NCI-H1105 treated with DMSO at 0.1 percent for 48 hours (cell line): ENCODE data around the gene HMOX2.

ENCODE experiments used
- DNase-seq: peaks from one replicate; lab custom pipeline; 2025; lab: John Stamatoyannopoulos, UW

Gene HMOX2

DNA sequence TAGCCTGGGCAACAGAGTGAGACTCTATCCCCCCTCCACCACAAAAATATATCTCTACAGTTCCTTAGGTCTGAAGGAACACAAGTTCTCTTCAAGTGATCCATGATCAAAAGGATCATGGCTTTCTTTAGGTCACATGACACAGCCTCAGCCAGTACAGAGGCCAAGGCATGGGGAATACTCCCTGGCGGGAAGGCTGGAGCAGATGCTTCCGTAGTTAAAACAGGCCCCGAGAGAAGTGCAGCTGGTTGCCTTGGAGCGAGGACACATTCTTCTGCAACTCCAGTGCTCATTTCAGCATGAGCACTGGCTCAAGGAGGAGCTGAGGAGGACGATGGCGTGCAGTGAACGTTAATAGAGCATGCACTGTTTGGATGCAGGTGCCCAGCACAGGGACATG lies 48.9 kb downstream of the HMOX2 start:
- DNase-seq = no peak

DNA sequence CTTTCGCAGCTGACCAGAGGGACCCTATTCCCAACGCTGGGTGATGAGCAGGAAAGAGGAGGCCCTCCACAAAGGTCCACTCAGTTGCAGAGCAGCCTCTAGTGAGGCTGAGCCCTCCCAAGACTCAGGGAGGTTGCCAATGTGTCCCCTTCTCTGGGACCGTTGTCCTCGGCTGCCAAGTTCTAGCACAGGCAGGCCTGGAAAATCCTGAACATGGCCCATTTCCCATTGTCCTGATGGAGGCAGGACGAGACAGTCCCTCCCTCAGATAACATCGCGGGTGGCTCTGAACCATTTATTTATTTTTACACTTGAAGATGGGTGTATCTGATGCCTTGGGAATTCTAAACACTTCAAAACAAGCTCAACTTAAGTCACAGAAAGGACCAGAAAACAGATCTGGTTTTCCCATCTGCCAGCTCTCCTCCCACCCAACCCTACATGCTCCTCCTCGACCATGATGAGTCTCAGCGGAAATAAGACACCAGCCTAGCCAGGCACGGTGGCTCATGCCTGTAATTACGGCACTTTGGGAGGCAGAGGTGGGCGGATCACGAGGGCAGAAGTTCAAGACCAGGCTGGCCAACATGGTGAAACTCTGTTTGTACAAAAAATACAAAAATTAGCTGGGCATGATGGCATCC lies 49.6 kb downstream of the HMOX2 start:
- no peak for DNase-seq

DNA sequence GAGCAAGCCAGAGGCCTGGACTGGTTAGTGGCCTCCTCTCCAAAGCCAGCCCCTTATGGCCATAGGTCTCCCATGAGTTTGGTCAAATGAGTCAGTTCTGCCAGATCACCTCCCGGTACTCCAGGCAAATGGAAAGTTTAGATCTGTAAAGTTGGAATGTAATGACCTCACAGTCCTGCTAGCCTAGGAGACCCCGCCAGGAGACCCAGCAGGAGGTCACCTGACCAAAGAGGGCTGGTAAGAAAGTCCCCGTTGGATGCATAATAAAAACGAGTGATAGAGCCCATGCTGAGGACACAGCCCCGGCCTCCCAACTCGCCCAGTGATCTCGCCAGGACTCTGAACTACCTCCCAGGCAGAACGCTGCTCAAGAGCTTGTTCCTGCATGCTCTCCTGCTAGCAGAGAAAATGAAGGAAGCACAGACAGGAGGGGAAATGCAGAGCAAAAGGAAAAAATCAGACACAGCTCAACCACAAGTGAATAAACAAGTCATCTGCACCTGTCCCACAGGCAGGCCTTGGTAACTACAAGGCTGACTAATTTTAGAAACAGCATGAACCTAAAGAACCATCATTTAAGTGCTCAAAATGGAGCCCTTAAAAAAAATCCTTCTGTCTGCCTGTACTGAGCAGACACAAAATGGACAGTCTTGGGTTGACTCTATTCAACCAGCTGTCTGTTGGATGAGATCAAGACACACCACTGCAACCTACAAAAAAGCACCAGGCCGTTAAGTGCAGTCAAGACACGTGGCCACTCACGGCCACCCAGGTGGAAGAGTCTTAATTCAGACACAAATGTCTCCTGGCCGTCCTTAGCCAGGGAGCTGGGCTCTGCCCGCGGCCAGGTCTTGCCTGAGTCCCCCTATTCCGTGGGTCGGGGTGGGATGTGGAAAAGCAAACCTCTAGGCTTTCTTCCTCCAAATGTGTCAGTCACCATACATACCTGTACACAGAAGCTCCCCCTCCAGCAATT lies 53.2 kb downstream of the HMOX2 start:
- no peak for DNase-seq

DNA sequence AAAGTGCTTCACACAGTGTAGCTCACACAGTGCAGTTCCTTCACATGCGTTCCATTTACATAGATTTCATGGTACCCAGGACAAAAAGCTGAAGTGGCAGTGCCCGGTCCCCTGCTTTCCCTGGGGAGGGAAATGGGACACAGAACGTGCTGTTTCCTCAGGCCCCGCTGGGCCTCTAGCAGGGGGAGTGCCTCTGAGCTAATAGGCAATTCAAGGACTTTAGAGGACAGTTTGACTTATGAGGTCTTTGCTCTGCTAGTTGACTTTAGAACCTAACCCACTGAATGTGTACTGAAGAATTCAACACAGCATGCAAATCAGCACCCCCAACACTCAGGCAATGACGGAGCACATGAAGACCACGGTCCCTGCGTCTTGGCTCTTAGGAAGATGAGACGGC lies 55.6 kb downstream of the HMOX2 start:
- DNase-seq = no peak

DNA sequence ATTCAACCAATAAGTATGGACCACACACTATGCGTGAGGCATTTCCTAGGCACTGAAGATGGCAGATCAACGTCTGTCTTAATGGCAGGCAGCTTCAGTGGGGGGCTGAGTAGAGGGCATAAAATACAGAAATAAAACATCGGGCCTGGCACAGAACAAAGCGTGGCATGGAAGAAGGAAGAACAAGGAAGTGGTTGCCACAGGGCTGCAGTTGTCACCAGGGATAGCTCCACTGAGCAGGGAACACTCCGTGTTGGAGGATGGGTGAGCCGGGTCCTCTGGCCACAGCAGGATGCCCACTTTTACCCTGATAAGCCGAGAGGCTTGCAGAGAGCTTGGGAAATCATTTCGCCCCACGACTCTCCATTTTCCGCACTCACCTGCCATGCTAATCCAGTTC lies 56.0 kb downstream of the HMOX2 start:
- DNase-seq = no peak

DNA sequence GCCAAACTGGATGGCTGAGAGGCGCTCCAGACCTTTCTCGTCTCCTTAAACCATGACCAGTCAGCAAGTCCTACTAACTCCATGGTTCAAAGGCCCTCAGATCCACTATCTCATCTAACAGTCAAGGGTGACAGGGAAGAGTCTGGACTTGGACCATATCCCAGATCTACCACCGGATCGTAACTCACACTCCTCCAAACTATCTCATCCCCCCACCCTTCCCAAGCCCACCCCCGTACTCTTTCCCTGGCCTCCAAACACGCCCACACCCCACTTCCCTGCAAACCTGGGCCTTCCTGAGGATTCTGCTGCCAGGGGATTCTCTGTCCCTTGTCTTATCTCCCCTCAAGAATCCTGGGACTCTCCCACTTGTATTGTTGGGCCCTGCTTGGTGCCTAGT lies 57.3 kb downstream of the HMOX2 start:
- DNase-seq = no peak

DNA sequence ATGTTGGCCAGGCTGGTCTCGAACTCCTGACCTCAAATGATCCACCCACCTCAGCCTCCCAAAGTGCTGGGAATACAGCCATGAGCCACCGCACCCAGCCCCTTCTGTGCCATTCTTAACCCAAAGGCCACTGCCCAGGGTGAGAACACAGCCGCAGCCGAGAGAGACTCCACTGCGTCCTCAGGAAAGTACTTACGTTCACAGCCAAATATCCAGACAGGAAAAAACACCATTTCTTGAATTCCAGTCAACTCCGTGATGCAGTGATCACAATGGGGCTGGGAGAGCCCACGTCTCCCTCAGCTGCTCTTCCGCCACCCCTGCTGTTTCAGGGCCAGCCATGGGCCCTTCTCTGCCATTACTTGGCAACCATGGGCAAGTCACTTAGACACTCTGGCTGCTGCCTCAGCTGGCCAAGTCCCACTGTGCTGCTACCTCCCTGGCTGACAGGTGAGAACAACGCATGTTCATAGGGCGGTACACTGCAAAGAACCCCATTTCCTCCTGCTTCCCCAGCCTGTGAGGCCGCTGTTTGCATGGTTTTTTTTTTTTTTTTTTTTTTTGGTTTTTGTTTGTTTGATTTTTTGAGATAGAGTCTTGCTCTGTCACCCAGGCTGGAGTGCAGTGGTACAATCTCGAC lies 58.1 kb downstream of the HMOX2 start:
- no peak for DNase-seq

DNA sequence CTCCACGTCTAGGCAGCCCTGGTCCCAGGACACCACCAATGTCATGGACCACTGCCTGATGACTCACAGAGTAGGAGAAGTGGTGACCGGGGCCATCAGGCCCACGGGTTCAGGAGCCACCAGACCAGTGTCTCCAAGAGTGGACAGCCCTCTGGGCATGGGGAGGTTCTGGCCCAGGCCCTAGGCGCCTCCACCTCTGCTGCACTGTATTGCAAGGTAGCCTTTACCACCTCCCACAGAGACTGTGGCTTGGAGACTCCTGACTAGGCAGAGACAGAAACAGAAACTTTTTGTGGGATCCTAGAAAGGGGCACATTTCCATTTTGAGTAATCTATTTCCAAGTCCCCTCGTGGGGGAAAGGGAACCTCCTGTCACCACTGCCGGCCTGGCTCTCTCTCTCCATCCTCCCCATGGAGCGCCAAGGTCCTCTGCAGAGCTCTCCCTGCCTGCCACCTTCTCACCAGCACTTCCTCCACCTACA lies 59.5 kb downstream of the HMOX2 start:
- DNase-seq = no peak

DNA sequence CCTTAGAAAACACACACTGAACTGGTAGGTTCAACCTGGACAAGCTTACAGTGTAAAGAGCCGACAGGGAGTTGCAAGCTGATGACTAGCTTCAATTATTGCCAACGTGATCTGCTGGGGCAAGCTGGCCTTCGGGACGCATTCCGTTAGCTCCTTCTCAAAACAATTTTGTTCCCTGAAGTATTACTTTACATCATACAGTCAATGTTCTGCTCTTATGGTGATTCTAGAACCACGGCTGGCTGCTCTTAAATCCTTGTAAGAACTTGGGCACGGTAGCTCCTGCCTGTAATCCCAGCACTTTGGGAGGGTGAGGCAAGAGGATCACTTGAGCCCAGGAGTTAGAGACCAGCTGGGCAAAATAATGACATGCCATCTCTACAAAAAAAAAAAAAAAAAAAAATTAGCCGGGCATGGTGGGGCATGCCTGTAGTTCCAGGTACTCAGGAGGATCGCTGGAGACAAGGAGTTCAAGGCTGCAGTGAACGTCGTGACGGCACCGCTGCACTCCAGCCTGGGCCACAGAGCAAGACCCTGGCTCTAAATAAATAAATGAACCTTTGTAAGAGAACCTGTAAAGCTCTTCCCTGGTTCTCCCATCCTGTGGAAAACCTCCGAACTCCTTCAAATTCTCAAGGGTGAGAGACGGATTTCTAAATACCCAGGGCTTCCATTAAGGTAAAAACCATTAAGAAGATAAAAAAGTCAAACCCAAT lies 60.4 kb downstream of the HMOX2 start:
- DNase-seq = no peak

DNA sequence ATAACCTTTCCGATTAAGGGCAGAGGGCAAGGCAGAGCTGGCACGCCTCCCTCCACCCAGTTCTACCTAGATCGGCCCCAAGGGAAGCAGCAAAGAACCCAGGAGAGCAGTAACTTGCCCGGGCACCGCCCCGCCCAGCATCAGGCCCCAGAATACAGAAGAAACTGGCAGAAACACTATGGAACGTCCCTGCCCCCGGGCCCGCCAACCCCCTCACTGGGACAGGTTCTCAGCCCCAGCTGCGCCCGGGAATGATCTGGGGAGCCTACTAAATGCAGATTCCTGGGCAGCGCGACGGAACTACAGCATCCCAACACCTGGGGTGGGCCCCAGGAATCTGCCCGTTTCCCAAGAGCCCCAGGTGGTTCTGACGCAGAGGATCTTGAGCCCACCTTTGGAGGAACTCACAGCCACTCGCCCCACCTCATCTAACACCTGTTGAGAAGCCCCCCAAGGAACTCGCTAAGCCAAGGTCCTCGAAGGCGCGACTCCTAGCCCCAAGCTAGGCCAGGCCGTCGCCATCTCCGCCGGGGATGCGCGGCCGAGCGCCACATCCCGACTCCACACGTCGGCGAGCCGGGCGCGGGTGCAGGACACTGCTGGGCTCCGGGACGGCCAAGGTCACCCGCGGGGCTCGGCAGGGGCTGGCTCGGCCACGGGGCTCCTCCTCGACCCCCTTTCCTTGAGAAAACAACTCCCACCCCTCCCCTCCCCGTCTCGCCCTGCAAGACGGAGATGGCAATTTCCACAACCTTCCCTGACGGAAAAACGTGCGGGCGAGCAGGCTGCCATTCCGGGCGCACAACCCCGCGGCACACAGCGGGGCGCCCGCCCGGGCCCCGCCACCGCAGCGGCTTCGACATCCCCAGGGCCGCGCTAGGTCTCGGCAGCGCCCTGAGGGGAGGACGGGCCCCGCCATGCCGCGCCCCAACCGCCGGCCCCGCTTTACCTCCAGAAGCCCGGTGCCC lies 61.5 kb downstream of the HMOX2 start:
- no peak for DNase-seq

DNA sequence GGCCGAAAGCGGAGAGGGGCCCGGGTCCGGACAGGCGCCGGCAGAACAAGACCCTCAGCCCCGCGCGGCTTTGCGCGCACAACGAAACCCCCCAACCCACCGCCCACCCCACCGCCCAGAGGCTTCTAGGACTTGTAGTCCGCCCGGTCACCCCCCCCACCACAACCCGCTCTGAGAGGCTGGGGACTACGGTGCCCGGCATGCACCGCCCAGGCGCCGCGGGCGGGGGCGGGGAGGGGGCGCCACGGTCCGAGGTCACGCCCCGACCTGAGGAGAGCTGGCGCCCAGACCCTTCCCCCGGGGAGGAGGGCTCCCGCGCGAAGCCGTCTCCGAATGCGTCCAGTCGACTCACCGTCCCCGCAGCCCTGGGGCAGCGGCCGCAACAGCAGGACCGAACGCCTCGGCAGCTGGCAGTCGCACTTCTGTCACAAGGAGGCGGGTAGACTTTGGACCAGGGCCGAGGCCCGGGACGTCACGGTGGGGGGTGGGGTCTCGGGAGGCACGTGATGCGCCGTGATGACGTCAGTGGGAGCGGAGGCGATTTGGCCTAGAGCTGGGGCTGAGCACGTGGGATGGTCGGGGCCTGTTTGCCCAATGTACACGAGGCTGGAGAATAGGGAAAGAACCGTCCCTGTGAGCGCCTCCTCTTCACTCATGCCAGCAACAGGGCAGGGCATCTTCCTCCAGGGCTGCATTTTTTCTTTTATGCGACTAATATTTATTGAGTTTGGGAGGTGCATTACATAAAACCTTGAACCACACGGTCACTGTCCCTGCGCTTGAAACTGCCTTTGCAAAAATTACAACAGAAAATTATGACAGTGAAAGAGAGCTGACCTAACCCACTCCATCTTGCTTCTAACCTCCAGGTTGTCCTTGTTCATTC lies 62.4 kb downstream of the HMOX2 start, which contains the start of gene CDIP1:
CDIP1 (minus strand) TSS at position 424 of the 886 bp plus-strand sequence. CDS start 24,643 bp downstream, outside the sequence.
- peak; percentile 75 for DNase-seq

DNA sequence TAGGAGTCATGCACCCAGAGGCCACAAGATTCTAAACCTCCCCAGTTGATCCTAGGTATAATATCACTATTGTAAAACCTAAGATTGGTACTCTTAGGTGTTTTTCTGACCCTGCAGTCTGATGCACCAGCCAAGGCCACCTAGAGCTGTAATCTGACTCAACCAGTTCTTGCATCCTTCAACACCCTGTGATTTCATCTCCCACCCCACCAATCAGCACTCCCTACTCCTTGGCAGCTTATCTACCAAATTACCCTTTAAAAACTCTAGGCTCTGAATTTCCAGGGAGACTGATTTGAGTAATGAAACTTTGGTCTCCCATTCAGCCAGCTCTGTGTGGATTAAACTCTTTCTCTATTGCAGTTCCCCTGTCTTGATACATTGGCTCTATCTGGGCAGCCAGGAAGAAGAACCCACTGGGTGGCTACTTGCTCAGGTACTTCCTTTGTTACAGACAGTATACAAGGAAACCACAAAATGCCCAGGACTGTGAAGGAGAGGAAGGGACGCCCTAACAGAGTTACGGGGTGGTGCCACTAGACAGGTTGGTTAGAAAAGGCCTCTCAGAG lies 63.6 kb downstream of the HMOX2 start:
- no peak for DNase-seq

DNA sequence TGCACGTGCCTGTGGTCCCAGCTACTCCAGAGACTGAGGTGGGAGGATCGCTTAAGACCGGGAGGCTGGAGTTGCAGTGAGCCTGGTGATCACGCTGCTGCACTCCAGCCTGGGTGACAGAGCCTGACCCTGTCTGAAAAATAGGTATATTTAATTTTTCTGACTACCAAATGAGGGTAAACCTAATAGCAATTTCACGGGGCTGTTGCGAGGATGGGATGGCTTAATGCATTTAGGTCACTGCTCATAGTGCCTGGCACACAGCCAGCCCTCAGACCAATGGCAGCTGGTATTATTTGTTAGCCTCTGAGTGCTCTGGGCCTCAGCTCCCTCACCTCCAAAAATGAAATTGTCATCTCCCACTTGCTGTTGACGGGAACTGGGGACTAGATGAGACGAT lies 68.3 kb downstream of the HMOX2 start:
- DNase-seq = no peak

DNA sequence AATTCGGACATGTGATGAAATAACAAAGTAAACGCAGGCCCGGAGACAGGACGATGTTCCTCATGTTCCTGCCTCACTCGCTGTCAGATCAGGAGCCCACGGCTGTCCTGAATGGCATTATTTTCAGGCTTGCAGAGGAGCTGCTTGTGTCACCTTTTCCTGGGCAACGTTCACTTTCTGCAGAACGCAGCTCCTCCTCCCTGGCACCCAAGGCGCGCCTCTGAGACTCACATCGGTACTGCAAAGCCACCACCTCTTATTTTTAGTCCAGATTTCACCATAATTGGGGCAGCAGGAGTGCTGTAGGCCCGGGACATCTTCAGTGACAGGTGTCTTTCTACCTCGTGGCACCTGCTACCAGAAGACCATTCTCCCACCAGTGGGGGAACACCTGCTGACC lies 71.9 kb downstream of the HMOX2 start:
- DNase-seq = no peak

DNA sequence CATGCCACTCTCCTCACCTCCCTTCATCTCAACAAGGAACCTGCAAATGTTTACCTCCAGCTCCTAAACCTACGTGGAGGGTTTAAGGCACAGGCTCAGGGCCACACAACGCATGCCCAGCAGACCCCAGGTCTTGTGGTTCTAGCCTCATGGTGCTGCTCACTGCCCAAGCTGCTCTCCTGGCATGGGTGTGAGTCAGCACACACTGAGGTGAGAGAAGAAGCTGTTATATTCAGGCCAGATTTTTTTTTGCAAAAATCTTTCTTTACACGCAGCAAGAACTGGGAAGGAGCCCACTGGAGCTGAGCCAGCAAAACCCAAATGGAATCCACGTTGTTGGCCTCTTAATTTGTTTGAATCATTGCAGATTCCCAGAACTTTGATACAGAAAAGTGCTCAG lies 74.4 kb downstream of the HMOX2 start:
- no peak for DNase-seq

DNA sequence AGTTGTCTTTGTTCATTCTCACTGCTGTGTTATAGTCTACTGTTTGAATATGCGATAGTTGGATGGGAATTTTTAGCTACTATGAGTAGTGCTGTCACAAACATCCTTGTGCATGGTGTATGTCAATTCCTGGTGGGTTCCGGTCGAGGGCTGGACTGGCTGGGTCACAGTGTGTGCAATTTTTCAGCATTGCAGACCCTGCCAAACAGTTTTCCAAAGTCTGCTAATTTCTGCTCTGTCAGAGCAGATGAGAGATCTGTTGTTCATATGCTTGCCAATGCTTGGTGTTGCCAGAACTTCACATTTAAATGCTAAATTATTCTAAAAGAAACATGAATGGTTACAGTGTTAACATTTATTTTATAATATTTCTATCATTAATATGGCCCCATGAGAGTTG lies 76.3 kb downstream of the HMOX2 start:
- no peak for DNase-seq

DNA sequence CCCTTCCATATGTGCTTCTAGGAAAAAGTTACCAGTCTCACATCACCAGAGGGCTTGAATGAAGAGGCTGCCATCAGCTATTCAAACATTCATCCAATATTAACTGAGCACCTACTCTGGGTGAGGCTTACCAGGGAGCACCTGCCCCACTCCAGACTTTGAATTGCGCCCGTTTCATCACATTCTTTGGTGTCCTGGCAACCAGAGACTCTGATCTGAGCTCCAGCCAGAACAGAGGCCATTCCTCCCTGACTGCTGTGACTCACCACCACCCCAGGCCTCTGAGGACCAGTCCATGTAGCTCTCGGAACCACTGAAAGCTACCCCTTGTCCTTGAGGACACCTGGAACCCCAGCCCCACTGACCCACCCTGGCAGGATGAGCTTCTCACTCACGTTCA lies 79.9 kb downstream of the HMOX2 start, which contains the start of gene C16orf96:
C16orf96 (plus strand) TSS at position 229 of the 400 bp plus-strand sequence; CDS start at position 379, 150 bp downstream.
- DNase-seq = no peak

DNA sequence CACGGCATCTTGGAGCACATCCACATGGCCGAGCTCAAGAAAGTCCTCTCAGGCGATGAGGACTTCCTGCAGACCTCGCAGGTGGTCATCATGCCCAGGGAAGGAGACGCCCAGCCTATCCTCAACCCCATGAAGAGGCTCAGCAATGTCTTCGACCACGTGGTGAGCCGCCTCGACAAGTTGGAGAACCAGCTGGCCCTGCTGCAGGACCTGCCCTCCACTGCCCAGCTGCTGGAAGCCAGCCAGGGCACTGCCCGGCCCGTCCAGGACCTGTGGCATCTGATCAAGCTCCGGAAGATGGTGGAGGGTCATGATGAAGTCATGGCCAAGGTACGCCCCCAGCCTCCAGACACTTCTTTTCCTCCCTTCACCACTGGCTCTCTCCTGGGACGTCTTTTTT lies 80.4 kb downstream of the HMOX2 start:
- DNase-seq = no peak

DNA sequence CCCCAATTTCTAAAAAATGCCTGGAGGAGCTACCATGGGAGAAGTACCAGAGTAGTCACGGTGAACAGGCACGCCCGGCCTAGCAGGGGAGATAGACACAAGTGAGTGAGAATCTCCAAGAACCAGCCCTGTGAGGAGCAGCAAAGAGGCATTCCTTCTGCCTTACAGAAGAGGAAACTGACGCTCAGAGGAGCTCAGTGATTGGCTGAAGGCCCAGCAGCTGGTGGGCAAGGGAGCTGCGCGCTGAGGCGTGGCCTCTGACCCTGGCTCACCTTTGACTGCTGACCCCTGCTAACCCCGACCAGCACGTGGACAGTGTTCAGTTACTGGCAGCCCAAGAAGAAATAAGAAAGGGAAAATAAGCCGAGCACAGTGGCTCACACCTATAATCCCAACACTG lies 81.8 kb downstream of the HMOX2 start:
- DNase-seq = no peak
